HCT116 (cell line): ENCODE data around the gene SLC25A29. TPM values are rescaled to one million over a fixed set of nuclear protein-coding genes. Genes with fewer than 3 reads are reported as not detected.
"Not testable (repeated sequence)": the region's sequence is repeated elsewhere in the genome, so short reads cannot be mapped to it uniquely, and the experiment has no call there.

Experiments
- ATAC-seq: fragments of 200-7000 bp; cut with Tn5 transposase; 2 replicates; pipeline ENCODE4 v1.9.1; 2020; ENCODE audit warnings: mild to moderate bottlenecking, moderate library complexity
- BruUV-seq: library from RNA; stranded (reverse); fragments of 400-500 nt; replicated peaks from 2 replicates; lab custom pipeline; 2021; lab: Mats Ljungman, UMichigan
- CTCF ChIA-PET: fragments of 300-600 bp; sonication (Branson Sonifier 250); formaldehyde crosslinking; loops from one replicate; lab custom pipeline; 2021; ENCODE audit warnings: antibody characterized with exemption; lab: Charles Lee
- POLR2A ChIA-PET: fragments of 300-600, 350-600 bp; sonication (Branson Sonifier 250); formaldehyde crosslinking; loops from one replicate; lab custom pipeline; 2021; ENCODE audit warnings: antibody characterized with exemption; lab: Charles Lee
- RAD21 ChIA-PET, 2 experiments: fragments of 300-600 bp; sonication (Branson Sonifier 250); formaldehyde crosslinking; loops; one replicate each; lab custom pipeline; 2023; ENCODE audit warnings: low total read pairs in 2 of 2; ENCODE audit not compliant: uncharacterized antibody in 2 of 2, unreplicated experiment in 2 of 2, low non-redundant PET in 1 of 2; lab: Charles Lee
- DNase-seq: peaks from one replicate; pipeline ENCODE4 v3.0.0-alpha.2; 2010; ENCODE audit warnings: low read depth, low spot score
- H2AFZ ChIP-seq: fragments of 200-600 bp; shearing (Covaris generic), sonication (generic); 2 replicates; pipeline ENCODE4 v1.6.1; 2017; ENCODE audit warnings: low read depth, mixed run types, mixed read lengths, antibody characterized with exemption, low read length; ENCODE audit not compliant: poor library complexity, severe bottlenecking
- H3K27ac ChIP-seq: 2 replicates; pipeline ENCODE4 v1.5.1; 2012; ENCODE audit warnings: low read depth, low read length
- H3K27me3 ChIP-seq: fragments of 200-600 bp; sonication (generic); 2 replicates; pipeline ENCODE4 v1.6.1; 2016; ENCODE audit warnings: mixed run types, low read length, mixed read lengths; ENCODE audit not compliant: insufficient read depth
- H3K36me3 ChIP-seq, 2 experiments: fragments of 200-500 bp in 1 of 2; fragments of 200-600 bp in 1 of 2; sonication (Bioruptor generic) in 1 of 2; sonication (generic) in 1 of 2; 2 replicates each; pipeline versions ENCODE4 v1.5.1 to v1.6.1; 2014 to 2016; ENCODE audit warnings: low read length in 2 of 2, inconsistent platforms in 1 of 2, mixed read lengths in 1 of 2, mixed run types in 1 of 2; ENCODE audit not compliant: insufficient read depth in 2 of 2, control insufficient read depth in 1 of 2
- H3K4me1 ChIP-seq, 2 experiments: fragments of 200-600 bp in 1 of 2; sonication (generic) in 1 of 2; 2 replicates each; pipeline versions ENCODE4 v1.5.1 to v1.6.1; 2012 to 2017; ENCODE audit warnings: low read length in 2 of 2, inconsistent platforms in 1 of 2, mild to moderate bottlenecking in 1 of 2, mixed read lengths in 1 of 2, mixed run types in 1 of 2, moderate library complexity in 1 of 2; ENCODE audit not compliant: insufficient read depth in 2 of 2, control insufficient read depth in 1 of 2
- H3K4me2 ChIP-seq: fragments of 200-600 bp; sonication (generic); 2 replicates; pipeline ENCODE4 v1.6.1; 2017; ENCODE audit warnings: mixed run types, low read length, mixed read lengths
- H3K4me3 ChIP-seq, 2 experiments: fragments of 200-600 bp in 1 of 2; sonication (generic) in 1 of 2; replicated peaks in 1 of 2; 2 replicates each; pipeline ENCODE4 v1.5.1; 2011 to 2016; ENCODE audit warnings: low read length in 2 of 2, control low read depth in 1 of 2, low read depth in 1 of 2, mild to moderate bottlenecking in 1 of 2, mixed read lengths in 1 of 2, mixed run types in 1 of 2
- H3K79me2 ChIP-seq: fragments of 200-600 bp; sonication (generic); 2 replicates; pipeline ENCODE4 v1.6.1; 2017; ENCODE audit warnings: mild to moderate bottlenecking, mixed run types, low read length, moderate library complexity, mixed read lengths; ENCODE audit not compliant: insufficient read depth
- H3K9ac ChIP-seq: fragments of 200-600 bp; sonication (generic); 2 replicates; pipeline ENCODE4 v1.6.1; 2016; ENCODE audit warnings: low read length, mixed read lengths
- H3K9me2 ChIP-seq: fragments of 200-600 bp; sonication (generic), shearing (Covaris generic); 2 replicates; pipeline ENCODE4 v1.6.1; 2017; ENCODE audit warnings: mixed run types, mild to moderate bottlenecking, moderate library complexity; ENCODE audit not compliant: insufficient read depth
- H3K9me3 ChIP-seq, 2 experiments: fragments of 200-500 bp in 1 of 2; fragments of 200-600 bp in 1 of 2; sonication (Bioruptor generic) in 1 of 2; sonication (generic) in 1 of 2; 2 replicates each; pipeline ENCODE4 v1.6.1; 2014 to 2017; ENCODE audit warnings: low read length in 2 of 2, mixed read lengths in 2 of 2, inconsistent platforms in 1 of 2, low read depth in 1 of 2, mild to moderate bottlenecking in 1 of 2, mixed run types in 1 of 2, moderate library complexity in 1 of 2; ENCODE audit not compliant: control insufficient read depth in 1 of 2, insufficient read depth in 1 of 2
- H4K20me1 ChIP-seq: fragments of 200-600 bp; sonication (generic), shearing (Covaris generic); 2 replicates; pipeline ENCODE4 v1.6.1; 2017; ENCODE audit warnings: mixed run types, mild to moderate bottlenecking, moderate library complexity; ENCODE audit not compliant: insufficient read depth
- ATF3 ChIP-seq: IDR thresholded peaks from 2 replicates; pipeline ENCODE4 v1.6.1; 2012
- EGR1 ChIP-seq: IDR thresholded peaks from 2 replicates; pipeline ENCODE4 v1.6.1; 2012; ENCODE audit warnings: low read depth
- EZH2 ChIP-seq: fragments of 200-600 bp; sonication (generic); IDR thresholded peaks from 2 replicates; pipeline ENCODE4 v1.6.1; 2017; ENCODE audit warnings: antibody characterized with exemption, mixed run types
- EZH2phosphoT487 ChIP-seq: fragments of 200-600 bp; IDR thresholded peaks from 2 replicates; pipeline ENCODE4 v1.6.1; 2018; ENCODE audit warnings: antibody characterized with exemption, borderline replicate concordance
- FOSL1 ChIP-seq: IDR thresholded peaks from 2 replicates; pipeline ENCODE4 v1.6.1; 2012; ENCODE audit warnings: low read depth
- POLR2AphosphoS5 ChIP-seq: IDR thresholded peaks from 2 replicates; pipeline ENCODE4 v1.6.1; 2011; ENCODE audit warnings: mild to moderate bottlenecking, low read depth, low read length, moderate library complexity
- SIN3A ChIP-seq: IDR thresholded peaks from 2 replicates; pipeline ENCODE4 v1.6.1; 2012; ENCODE audit warnings: low read depth
- SP1 ChIP-seq: IDR thresholded peaks from 2 replicates; pipeline ENCODE4 v1.6.1; 2012; ENCODE audit warnings: low read depth
- SRF ChIP-seq: IDR thresholded peaks from 2 replicates; pipeline ENCODE4 v1.6.1; 2012; ENCODE audit warnings: low read depth
- ZBTB33 ChIP-seq: IDR thresholded peaks from 2 replicates; pipeline ENCODE4 v1.6.1; 2011; ENCODE audit warnings: mild to moderate bottlenecking, low read length, moderate library complexity; ENCODE audit not compliant: insufficient replicate concordance; ENCODE audit errors: extremely low read depth
- ZFX ChIP-seq: fragments of 450-650 bp; IDR thresholded peaks from 2 replicates; pipeline ENCODE4 v1.6.1; 2017
- intact Hi-C: fragments of 100-400 bp; cut with micrococcal nuclease; formaldehyde crosslinking; loops from 2 replicates; pipeline ENCODE4 v1.10.0; 2022
- total RNA-seq: library from RNA; stranded (reverse); gene quantifications from one replicate; pipeline ENCODE4 v1.2.1, GENCODE V29; 2021; ENCODE audit not compliant: unreplicated experiment
- TF ChIP-seq, protein P1 (sequence below), 3 experiments: fragments of 200-600 bp in 1 of 3; sonication (generic) in 1 of 3; IDR thresholded peaks in 2 of 3; conservative IDR thresholded peaks in 1 of 3; 2 replicates each; pipeline ENCODE4 v1.5.1; 2012 to 2017; ENCODE audit warnings: low read depth in 2 of 3, low read length in 2 of 3, antibody characterized with exemption in 1 of 3, borderline replicate concordance in 1 of 3, control low read depth in 1 of 3, mild to moderate bottlenecking in 1 of 3, mixed read lengths in 1 of 3, mixed run types in 1 of 3, moderate library complexity in 1 of 3; ENCODE audit not compliant: insufficient read depth in 1 of 3

Gene SLC25A29
- total RNA-seq, 1 experiment from 2014 or later, result 38.7 TPM

GRCh38 chr14:100309028-100309737, 2.9 kb upstream of the SLC25A29 start:
- Histone ChIP-seq H3K36me3 (no peaks in the 10 kb centered on the region), H4K20me1 (peaks cover 3% of the 10 kb centered on the region; the same call in 1 of the 2 replicates), H3K4me3 (no peak overlapping the region), H3K9ac (no peak overlapping the region), H2AFZ (no peak overlapping the region), H3K9me2 (no peaks in the 10 kb centered on the region), H3K79me2 (peaks cover 5% of the 10 kb centered on the region; the same call in 1 of the 2 replicates), H3K4me2 (no peak overlapping the region), H3K9me3 (no peaks in the 10 kb centered on the region), H3K27ac (no peak overlapping the region), H3K27me3 (no peaks in the 10 kb centered on the region), H3K4me1 (peaks cover 13 to 20% of the 10 kb centered on the region in 2 experiments)
- ATAC-seq (no peak), DNase-seq (no peak)
- ChIA-PET CTCF (interaction anchor here (0.9 kb wide), 1 partner anchor 116 kb away, joined by 3 read pairs; no protein-coding TSS in a partner anchor), POLR2A (interaction anchor here (1.5 kb wide), 1 partner anchor 9 kb away, joined by 5 read pairs; no protein-coding TSS in a partner anchor), RAD21 (no interaction called here)
- TF ChIP-seq EGR1, result no peak
- TF ChIP-seq ZBTB33, result no peak
- TF ChIP-seq, protein P1, sequence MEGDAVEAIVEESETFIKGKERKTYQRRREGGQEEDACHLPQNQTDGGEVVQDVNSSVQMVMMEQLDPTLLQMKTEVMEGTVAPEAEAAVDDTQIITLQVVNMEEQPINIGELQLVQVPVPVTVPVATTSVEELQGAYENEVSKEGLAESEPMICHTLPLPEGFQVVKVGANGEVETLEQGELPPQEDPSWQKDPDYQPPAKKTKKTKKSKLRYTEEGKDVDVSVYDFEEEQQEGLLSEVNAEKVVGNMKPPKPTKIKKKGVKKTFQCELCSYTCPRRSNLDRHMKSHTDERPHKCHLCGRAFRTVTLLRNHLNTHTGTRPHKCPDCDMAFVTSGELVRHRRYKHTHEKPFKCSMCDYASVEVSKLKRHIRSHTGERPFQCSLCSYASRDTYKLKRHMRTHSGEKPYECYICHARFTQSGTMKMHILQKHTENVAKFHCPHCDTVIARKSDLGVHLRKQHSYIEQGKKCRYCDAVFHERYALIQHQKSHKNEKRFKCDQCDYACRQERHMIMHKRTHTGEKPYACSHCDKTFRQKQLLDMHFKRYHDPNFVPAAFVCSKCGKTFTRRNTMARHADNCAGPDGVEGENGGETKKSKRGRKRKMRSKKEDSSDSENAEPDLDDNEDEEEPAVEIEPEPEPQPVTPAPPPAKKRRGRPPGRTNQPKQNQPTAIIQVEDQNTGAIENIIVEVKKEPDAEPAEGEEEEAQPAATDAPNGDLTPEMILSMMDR (IDR thresholded peaks at IDR 0.05 in 2 of 3, conservative IDR thresholded peaks at IDR 0.05 in 1 of 3; ENCODE audit: borderline replicate concordance in 1 of 3, insufficient read depth in 1 of 3, low read depth in 2 of 3, low read length in 2 of 3), result no peak
- no peak for TF ChIP-seq FOSL1
- TF ChIP-seq ATF3, result no peak
- no peak for TF ChIP-seq ZFX
- no peak for TF ChIP-seq EZH2phosphoT487
- no peak for TF ChIP-seq POLR2AphosphoS5
- TF ChIP-seq SRF, result no peak
- TF ChIP-seq SP1, result no peak
- no peak for TF ChIP-seq EZH2
- no peak for TF ChIP-seq SIN3A
- BruUV-seq, result no TSS peak
- intact Hi-C loops, result no loop called here

DNA sequence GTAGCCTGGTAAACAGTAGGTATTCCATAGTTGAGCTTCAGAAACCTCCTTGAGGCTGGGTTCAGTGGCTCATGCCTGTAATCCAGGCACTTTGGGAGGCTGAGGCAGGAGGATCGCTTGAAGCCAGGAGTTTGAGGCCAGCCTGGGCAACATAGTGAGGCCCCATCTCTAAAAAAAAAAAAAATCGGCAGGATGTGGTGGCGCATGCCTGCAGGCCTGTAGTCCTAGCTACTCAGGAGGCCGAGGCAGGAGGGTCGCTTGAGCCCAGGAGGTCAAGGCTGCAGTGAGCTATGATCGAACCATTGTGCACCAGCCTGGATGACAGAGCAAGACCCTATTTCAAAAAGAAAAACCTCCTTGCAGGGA, 2.2 kb upstream of the SLC25A29 start:
- H3K9me3 ChIP-seq, H3K36me3 ChIP-seq, H3K4me3 ChIP-seq, H4K20me1 ChIP-seq, DNase-seq, H3K4me2 ChIP-seq, BruUV-seq, H3K27me3 ChIP-seq, H2AFZ ChIP-seq, H3K9ac ChIP-seq, H3K27ac ChIP-seq, H3K79me2 ChIP-seq, intact Hi-C loops, H3K9me2 ChIP-seq, ATAC-seq: not testable (repeated sequence)
- H3K4me1 ChIP-seq, result peaks cover 19 to 28% of the 10 kb centered on the region in 2 experiments
- ChIA-PET CTCF (interaction anchor here (0.9 kb wide), 1 partner anchor 115 kb away, joined by 3 read pairs; no protein-coding TSS in a partner anchor), POLR2A (interaction anchor here (1.5 kb wide), 1 partner anchor 10 kb away, joined by 5 read pairs; no protein-coding TSS in a partner anchor), RAD21 (interaction anchor here in 1 of 2 experiments (0.6 kb wide), 1 partner anchor 66 kb away, joined by 4 read pairs; no protein-coding TSS in a partner anchor)
